Smooth muscle cell (in vitro differentiated cells): ENCODE data around the gene FCHSD2. TPM values are rescaled to one million over a fixed set of nuclear protein-coding genes. Genes with fewer than 3 reads are reported as not detected.
"Not testable (repeated sequence)": the region's sequence is repeated elsewhere in the genome, so short reads cannot be mapped to it uniquely, and the experiment has no call there.

Experiments
- DNase-seq: peaks from one replicate; lab custom pipeline; 2025; ENCODE audit not compliant: unreplicated experiment; lab: John Stamatoyannopoulos, UW
- H2AFZ ChIP-seq: fragments of 200-600 bp; sonication (generic); 2 replicates; pipeline ENCODE4 v1.6.0; 2016; ENCODE audit warnings: antibody characterized with exemption, low read depth, mild to moderate bottlenecking
- H3F3A ChIP-seq: fragments of 200-600 bp; sonication (generic); 2 replicates; pipeline ENCODE4 v1.6.0; 2017; ENCODE audit warnings: antibody characterized with exemption, low read depth
- H3K27ac ChIP-seq: fragments of 200-600 bp; sonication (generic); 2 replicates; pipeline ENCODE4 v1.5.1; 2016; ENCODE audit warnings: low read depth, mild to moderate bottlenecking
- H3K27me3 ChIP-seq: fragments of 200-600 bp; sonication (generic); 2 replicates; pipeline ENCODE4 v1.6.1; 2016; ENCODE audit warnings: low read depth, mild to moderate bottlenecking
- H3K36me3 ChIP-seq: fragments of 200-600 bp; sonication (generic); 2 replicates; pipeline ENCODE4 v1.5.1; 2016; ENCODE audit warnings: low read depth
- H3K4me1 ChIP-seq: fragments of 200-600 bp; sonication (generic); 2 replicates; pipeline ENCODE4 v1.5.1; 2016; ENCODE audit warnings: low read depth
- H3K4me2 ChIP-seq: fragments of 200-600 bp; sonication (generic); 2 replicates; pipeline ENCODE4 v1.6.0; 2016; ENCODE audit warnings: mild to moderate bottlenecking
- H3K4me3 ChIP-seq: fragments of 200-600 bp; sonication (generic); 2 replicates; pipeline ENCODE4 v1.5.1; 2016; ENCODE audit warnings: mild to moderate bottlenecking
- H3K79me2 ChIP-seq: fragments of 200-600 bp; sonication (generic); 2 replicates; pipeline ENCODE4 v1.6.0; 2016; ENCODE audit warnings: low read depth, mild to moderate bottlenecking
- H3K9ac ChIP-seq: fragments of 200-600 bp; sonication (generic); 2 replicates; pipeline ENCODE4 v1.6.0; 2016; ENCODE audit warnings: low read depth
- H3K9me3 ChIP-seq: fragments of 200-600 bp; sonication (generic); replicated peaks from 2 replicates; pipeline ENCODE4 v1.5.1; 2016; ENCODE audit warnings: low read depth
- H4K20me1 ChIP-seq: fragments of 200-600 bp; sonication (generic); 2 replicates; pipeline ENCODE4 v1.6.0; 2016; ENCODE audit warnings: low read depth
- WGBS: methylation state at CpG from one replicate; pipeline ENCODE4 v1.1.7; 2016; ENCODE audit warnings: low lambda C conversion rate; 5-methylcytosine and 5-hydroxymethylcytosine counted together
- polyA plus RNA-seq: library from polyadenylated mRNA; unstranded; fragments of >200 nt; fragmentation: Nextera tagmentation; extraction: Ambion mirVana; gene quantifications from 2 replicates; pipeline ENCODE4 v1.2.1, GENCODE V29; 2016
- total RNA-seq: library from RNA; depleted of rRNA; stranded (reverse); fragments of >200 nt; gene quantifications from 2 replicates; pipeline ENCODE4 v1.2.3, GENCODE V29; 2014
- TF ChIP-seq, protein P1 (sequence below): fragments of 200-600 bp; sonication (generic); IDR thresholded peaks from 2 replicates; pipeline ENCODE4 v1.5.1; 2017; ENCODE audit warnings: borderline replicate concordance, mild to moderate bottlenecking, antibody characterized with exemption; ENCODE audit not compliant: insufficient read depth, poor library complexity, severe bottlenecking

The FCHSD2 gene
- total and polyA plus RNA-seq, 2 experiments from 2014 or later = 14.6 to 24.3 TPM

DNA sequence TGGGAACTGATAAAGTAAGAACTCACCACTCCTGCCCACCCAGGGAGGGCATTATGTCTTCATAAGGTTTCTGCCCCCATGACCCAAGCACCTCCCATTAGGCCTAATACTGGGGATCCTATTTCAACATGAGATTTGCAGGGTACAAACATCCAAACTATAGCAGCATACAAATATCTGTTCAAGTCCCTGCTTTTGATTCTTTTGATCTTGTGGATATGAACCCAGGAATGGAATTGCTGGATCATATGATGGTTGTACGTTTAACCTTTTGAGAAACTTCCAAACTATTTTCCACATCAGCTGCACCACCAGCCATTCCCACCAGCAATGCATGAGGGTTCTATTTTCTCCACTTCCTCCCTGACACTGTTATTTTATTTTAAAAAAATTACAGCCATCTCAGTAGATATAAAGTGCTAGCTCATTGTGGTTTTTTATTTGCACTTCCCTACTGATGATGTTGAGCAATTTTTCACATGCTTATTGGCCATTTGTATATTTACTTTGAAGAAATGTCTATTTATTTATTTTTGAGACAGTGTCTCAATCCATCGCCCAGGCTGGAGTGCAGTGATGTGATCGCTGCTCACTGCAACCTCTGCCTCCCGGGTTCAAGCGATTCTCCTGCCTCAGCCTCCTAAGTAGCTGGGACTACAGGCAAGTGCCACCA lies 335.0 kb downstream of the FCHSD2 start:
- Histone ChIP-seq H2AFZ (no peak overlapping the region), H3K4me2 (no peak overlapping the region), H3K79me2 (peaks cover 2% of the 10 kb centered on the region), H3K9ac (no peak overlapping the region), H4K20me1 (no peaks in the 10 kb centered on the region), H3K4me1 (no peaks in the 10 kb centered on the region), H3K27ac (no peak overlapping the region), H3K9me3 (no peaks in the 10 kb centered on the region), H3F3A (peaks cover 3% of the 10 kb centered on the region), H3K27me3 (no peaks in the 10 kb centered on the region), H3K36me3 (no peaks in the 10 kb centered on the region), H3K4me3 (no peak overlapping the region)
- no peak for DNase-seq
- 92% methylated on average over 5 of the region's 5 CpGs for WGBS
- TF ChIP-seq, protein P1, sequence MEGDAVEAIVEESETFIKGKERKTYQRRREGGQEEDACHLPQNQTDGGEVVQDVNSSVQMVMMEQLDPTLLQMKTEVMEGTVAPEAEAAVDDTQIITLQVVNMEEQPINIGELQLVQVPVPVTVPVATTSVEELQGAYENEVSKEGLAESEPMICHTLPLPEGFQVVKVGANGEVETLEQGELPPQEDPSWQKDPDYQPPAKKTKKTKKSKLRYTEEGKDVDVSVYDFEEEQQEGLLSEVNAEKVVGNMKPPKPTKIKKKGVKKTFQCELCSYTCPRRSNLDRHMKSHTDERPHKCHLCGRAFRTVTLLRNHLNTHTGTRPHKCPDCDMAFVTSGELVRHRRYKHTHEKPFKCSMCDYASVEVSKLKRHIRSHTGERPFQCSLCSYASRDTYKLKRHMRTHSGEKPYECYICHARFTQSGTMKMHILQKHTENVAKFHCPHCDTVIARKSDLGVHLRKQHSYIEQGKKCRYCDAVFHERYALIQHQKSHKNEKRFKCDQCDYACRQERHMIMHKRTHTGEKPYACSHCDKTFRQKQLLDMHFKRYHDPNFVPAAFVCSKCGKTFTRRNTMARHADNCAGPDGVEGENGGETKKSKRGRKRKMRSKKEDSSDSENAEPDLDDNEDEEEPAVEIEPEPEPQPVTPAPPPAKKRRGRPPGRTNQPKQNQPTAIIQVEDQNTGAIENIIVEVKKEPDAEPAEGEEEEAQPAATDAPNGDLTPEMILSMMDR = no peak

DNA sequence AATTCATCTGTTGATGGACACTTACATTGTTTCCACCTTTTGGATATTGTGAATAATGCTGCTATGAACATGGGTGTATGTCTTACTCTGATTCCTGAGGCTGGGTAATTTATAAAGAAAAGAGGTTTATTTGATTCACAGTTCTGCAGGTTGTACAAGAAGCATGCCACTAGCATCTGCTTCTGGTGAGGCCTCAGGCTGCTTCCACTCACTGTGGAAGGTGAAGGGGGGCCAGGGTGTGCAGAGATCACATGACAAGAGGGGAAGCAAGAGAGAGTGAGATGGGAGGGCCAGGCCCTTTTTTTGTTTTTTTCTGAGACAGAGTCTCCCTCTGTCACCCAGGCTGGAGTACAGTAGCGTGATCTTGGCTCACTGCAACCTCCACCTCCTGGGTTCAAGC lies 335.7 kb downstream of the FCHSD2 start:
- H3K9me3 ChIP-seq, H2AFZ ChIP-seq, H3K9ac ChIP-seq, H3K27ac ChIP-seq, H3K79me2 ChIP-seq, DNase-seq, H3F3A ChIP-seq, H3K4me2 ChIP-seq, H3K27me3 ChIP-seq, H3K36me3 ChIP-seq, H3K4me3 ChIP-seq, H3K4me1 ChIP-seq, H4K20me1 ChIP-seq: not testable (repeated sequence)
- WGBS = 100% methylated on average over 1 of the region's 1 CpG

DNA sequence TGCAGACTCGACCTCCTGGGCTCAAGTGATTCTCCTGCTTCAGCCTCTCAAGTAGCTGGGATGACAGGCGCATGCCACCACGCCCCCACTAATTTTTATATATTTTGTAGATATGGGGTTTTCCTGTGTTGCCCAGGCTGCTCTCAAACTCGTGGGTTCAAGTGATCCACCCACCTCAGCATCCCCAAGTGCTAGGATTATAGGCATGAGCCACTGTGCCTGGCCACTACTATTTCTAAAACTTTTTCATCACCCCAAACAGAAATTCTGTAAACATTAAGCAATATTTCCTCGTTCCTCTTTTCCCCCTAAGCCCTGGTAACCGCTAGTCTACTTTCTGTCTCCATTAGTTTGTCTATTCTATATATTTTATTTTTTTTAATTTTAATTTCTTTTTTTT lies 336.9 kb downstream of the FCHSD2 start:
- Histone ChIP-seq H3F3A (peaks cover 3% of the 10 kb centered on the region), H3K79me2 (no peaks in the 10 kb centered on the region), H4K20me1 (no peaks in the 10 kb centered on the region), H3K27me3 (no peaks in the 10 kb centered on the region), H3K9ac (no peak overlapping the region), H3K27ac (no peak overlapping the region), H3K4me1 (no peaks in the 10 kb centered on the region), H2AFZ (no peak overlapping the region), H3K9me3 (no peaks in the 10 kb centered on the region), H3K4me2 (no peak overlapping the region), H3K36me3 (no peaks in the 10 kb centered on the region), H3K4me3 (no peak overlapping the region)
- TF ChIP-seq, protein P1 = no peak
- DNase-seq = no peak
- WGBS = 93% methylated on average over 6 of the region's 6 CpGs

DNA sequence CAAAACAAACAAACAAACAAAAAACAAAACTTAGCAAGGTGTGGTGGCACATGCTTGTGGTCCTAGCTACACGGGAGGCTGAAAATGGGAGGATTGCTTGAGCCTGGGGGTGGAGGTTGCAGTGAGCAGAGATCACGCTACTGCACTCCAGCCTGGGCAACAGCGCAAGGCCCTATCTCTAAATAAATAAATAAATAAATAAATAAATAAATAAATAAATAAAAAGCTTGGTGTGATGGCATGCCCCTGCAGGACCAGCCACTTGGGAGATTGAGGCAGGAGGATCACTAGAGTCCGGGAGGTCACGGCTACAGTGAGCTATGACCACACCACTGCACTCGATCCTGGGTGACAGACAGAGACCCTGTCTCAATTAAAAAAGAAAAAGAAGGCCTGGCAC lies 339.3 kb downstream of the FCHSD2 start:
- H3F3A ChIP-seq = no peaks in the 10 kb centered on the region
- H4K20me1 ChIP-seq = no peaks in the 10 kb centered on the region
- H3K9me3 ChIP-seq = no peaks in the 10 kb centered on the region
- no peaks in the 10 kb centered on the region for H3K4me1 ChIP-seq
- TF ChIP-seq, protein P1 = no peak
- no peaks in the 10 kb centered on the region for H3K79me2 ChIP-seq
- DNase-seq = no peak
- no peak overlapping the region for H3K9ac ChIP-seq
- WGBS = 95% methylated on average over 6 of the region's 6 CpGs
- H3K27ac ChIP-seq = no peak overlapping the region
- H3K27me3 ChIP-seq = no peaks in the 10 kb centered on the region
- H3K36me3 ChIP-seq = no peaks in the 10 kb centered on the region
- H2AFZ ChIP-seq = no peak overlapping the region
- H3K4me2 ChIP-seq = no peak overlapping the region
- no peak overlapping the region for H3K4me3 ChIP-seq
